ENCODE data around the gene VIL1.

The VIL1 gene

GRCh38 chr2:218406949-218407618 lies 11.8 kb upstream of the VIL1 start:
- DNase-seq: peak; percentile 48 to 69

DNA sequence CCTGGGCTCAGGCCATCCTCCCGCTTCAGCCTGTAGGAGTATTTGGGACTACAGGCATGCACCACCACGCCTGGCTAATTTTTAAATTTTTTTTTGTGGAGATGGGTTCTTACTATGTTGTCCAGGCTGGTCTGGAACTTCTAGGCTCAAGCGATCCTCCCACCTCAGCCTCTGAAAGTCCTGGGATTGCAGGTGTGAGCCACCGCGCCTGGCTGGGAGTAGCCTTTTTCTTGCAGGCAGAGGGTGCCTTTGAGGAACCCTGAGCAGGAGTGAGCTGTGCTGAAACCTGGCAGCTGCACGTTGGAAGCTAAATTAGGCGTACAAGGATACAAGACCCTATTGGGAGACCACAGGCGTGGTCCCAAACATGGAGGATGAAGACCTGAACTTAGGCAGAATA lies 11.2 kb upstream of the VIL1 start:
- DNase-seq: no peak

DNA sequence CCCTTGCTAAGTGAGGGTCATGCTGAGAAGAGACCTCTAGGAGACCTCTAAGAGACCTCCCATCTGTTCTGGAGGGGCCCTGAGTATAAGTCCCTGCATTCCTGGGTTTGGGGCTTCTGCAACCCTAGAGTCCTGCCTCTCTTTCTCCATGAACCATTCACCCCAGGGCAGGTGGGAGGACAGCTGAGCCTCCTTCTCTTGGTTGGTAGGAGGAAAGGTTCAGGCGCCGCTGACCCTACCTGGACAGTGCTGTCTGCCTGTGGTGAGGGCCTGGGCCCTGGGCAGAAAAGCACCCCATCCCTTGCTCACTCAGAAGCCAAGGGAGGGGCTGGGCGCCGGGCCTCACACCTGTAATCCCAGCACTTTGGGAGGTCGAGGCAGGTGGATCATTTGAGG lies 604 bp upstream of the VIL1 start:
- DNase-seq: no peak

DNA sequence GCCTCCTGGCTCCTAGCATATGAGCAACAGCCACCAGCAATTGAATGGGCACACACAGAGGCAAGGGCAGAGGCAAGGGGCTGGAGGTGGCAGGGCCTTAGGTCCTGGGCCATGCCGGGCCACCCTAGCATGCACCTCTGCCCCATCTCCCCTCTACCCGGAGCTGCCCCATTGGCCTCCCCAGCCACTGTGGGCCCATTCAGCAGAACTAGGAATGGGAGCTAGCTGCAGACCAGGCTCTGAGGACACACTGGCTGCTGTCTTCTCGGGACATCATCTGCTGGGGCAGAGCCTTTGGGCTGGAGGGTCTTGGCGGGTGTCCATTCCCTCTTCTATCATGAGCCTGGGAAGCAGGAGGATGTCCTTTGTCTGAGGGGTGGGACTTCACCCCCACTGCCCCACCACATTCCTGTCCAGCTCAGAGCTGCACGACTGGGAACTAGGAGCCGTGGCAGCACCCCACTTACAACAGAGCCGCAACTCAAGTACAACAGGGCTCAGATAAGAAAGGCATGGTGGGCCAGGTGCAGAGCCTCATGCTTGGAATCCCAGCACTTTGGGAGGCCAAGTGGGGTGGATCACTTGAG lies 800 bp downstream of the VIL1 start:
- no peak for DNase-seq

DNA sequence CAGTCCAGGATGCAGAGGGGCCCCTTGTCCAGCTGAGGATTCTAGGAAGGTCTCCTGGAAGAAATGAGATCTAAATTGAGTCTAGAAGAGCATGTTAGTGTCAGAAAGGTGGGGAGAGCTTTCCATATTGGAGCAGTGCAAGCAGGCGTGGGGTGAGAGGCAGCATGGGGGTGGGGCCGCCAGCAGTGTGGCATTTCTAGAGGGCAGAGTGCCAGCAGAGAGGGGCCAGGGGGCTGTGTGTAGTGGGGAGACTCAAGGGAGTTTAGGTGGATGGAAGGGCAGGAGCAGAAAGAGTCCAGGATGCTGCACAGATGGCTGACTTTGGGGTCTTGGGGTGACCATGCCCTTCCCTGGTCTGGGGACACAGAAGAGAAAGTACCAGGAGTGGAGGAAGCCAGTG lies 2.1 kb downstream of the VIL1 start:
- DNase-seq: no peak

DNA sequence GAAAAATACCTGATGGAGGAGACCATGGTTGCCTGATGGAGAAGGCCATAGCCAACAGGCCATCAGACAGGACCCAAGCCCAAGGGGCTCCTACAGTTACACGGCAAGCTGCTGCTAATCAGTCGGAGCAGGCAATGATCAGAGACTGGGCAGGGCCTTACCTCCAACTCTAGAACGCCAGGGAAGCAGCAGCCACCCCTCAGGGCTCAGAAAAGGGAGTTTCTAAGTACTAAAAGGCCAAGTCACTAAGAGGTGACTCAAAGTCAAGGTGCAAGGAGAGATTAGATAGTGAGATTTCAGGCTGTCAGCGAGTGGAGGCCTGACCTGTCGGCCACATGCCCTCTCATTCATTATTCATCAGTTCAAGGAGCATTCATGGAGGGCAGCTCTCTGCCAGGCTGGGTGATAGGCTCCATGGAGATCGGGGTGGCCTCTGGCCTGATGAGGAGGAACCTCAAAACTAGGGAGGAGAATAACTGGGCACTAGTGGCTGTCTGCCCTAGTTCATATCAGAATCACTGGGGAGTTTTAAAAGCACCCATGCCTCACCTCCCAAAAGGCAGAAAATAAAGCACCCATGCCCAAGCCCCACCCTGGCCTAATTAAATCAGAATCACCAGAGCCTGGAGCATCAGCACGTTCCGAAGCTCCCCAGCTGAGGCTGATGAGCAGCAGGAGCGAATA lies 3.6 kb downstream of the VIL1 start:
- DNase-seq: no peak

DNA sequence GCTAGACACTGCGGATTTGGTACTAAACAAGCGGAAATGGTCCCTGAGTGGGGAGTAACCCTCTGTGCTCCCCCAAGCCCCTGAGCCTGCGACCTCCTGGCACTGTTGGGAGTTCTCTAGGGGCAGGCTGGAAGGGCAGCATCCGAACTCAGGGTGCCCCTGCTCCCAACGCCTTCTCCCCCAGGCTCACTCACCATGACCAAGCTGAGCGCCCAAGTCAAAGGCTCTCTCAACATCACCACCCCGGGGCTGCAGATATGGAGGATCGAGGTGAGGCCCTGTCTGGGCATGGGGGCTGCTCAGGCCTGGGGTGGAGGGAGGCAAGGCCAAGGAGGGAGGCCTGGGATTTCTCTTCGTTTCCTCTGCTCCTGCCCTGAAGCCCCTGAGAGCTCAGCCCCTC lies 4.7 kb downstream of the VIL1 start:
- DNase-seq: no peak

- DNase-seq: no peak
Measured at GRCh38 chr2:218425531-218425930, 6.6 kb downstream of the VIL1 start.

DNA sequence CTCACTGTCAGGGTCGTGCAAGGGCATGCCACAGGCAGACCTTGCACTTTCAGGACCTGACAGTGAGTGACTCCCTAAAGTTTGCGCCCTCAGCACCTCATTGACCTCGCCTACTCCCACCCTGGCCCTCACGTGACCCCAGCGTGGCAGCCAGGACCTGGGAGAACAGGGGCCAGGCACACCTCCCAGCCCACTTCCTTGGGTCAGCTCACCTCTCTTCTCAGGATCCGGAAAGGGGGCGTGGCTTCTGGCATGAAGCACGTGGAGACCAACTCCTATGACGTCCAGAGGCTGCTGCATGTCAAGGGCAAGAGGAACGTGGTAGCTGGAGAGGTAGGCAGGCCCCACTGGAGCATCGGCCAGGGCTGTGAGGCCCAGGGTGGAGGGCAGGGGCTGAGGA lies 8.8 kb downstream of the VIL1 start:
- DNase-seq: no peak

GRCh38 chr2:218428846-218429558 lies 10.1 kb downstream of the VIL1 start:
- DNase-seq: no peak

DNA sequence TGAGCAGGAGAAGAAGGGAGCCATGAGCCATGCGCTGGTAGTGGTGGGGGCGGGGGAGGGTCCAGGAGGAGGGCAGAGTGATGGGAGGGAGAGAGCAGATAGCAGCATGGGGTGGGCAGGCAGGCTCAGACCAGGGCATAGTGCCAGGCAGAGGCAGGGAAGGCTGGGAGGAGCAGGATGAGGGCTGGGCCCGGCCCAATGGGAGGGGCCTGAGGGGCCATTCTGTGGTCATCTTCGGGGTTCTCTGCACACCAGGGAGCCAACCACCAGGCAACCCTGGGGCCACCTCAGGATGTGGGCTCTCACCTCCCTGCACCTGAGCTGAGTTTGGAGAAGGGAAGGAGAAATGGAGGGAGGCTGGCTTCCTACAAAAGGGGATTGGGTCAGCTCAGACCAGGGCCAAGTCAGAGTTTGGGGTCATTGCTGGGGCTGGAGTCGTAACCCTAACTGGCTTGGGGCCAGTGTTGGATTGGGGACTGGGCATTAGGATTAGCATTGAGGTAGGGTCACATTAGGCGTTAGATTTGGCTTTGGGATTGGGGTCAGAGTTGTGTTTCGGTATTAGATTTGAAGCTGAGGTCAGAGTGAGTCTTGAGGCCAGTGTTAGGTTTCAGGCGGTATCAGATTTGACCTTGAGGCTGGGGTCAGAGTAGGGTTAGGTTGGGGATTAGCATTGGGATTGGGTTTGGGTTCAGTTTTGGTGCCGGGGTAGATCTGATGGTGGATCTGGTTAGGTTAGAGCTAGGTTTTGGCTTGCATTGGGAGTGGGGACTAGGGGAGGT lies 11.2 kb downstream of the VIL1 start:
- DNase-seq: no peak

DNA sequence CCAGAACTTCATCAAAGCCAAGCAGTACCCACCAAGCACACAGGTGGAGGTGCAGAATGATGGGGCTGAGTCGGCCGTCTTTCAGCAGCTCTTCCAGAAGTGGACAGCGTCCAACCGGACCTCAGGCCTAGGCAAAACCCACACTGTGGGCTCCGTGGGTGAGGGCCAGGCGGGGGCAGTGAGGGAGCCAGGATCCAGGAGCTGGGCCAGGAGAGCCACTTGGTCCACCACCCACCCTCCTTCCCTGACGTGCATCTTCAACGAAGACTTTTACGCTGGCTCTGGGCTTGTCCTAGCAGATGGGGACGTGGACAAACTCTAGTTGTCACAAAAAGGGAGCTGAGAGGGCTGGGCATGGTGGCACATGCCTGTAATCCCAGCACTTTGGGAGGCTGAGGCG lies 11.8 kb downstream of the VIL1 start:
- DNase-seq: no peak

- no peak for DNase-seq
Measured at GRCh38 chr2:218431878-218432277, 13.0 kb downstream of the VIL1 start.

- no peak for DNase-seq
Measured at GRCh38 chr2:218432676-218433365, 13.9 kb downstream of the VIL1 start.

DNA sequence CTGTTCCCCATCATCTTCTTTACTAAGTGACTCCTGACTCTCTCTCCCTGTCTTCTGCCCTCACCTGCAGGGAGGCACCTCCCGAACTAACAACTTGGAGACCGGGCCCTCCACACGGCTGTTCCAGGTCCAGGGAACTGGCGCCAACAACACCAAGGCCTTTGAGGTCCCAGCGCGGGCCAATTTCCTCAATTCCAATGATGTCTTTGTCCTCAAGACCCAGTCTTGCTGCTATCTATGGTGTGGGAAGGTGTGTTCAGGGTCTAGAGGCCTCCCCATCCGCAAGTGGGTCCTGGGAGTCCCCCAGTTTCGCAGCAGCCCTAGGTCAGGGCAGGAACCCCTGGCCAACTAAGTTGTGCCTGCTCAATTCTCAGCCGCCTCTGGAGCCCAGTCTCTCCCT lies 15.5 kb downstream of the VIL1 start:
- no peak for DNase-seq

DNA sequence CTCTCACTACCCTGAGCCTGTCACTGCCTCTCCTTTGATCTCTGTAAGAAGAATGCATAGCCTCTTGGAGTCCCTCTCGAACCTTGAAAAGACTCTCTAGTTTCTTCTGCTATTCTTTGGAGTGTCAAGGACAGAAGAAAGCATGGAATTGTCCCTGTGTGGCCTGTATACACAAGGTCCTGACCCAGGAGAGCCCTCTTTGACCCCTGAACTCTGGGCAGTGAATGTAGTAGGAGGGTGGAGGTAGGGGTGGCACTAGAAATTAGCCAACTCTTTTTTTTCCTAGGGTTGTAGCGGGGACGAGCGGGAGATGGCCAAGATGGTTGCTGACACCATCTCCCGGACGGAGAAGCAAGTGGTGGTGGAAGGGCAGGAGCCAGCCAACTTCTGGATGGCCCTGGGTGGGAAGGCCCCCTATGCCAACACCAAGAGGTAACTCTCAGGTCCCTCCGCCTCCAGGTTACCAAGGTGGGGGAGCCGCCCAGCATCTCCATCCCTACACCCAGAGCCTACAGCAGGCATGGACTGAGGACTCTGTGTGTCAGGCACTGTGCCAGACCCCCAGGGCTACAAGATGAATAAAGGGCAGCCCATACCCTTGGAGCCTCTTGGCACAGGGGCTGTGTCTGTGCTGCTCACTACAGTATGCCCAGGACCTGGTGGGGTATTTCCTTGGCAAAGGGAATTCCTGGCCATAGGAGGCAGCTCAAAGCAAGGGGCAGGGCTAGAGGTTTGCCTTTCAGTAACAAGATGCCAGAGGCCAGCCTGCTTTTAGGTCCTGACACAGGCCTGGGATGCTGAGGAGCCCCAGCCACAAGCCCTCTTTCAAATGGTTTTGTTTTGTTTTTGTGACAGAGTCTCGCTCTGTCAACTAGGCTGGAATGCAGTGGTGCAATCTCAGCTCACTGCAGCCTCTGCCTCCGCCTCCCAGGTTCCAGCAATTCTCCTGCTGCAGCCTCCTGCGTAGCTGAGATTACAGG lies 16.4 kb downstream of the VIL1 start:
- DNase-seq: no peak

GRCh38 chr2:218436992-218437391 lies 18.1 kb downstream of the VIL1 start:
- DNase-seq: no peak

DNA sequence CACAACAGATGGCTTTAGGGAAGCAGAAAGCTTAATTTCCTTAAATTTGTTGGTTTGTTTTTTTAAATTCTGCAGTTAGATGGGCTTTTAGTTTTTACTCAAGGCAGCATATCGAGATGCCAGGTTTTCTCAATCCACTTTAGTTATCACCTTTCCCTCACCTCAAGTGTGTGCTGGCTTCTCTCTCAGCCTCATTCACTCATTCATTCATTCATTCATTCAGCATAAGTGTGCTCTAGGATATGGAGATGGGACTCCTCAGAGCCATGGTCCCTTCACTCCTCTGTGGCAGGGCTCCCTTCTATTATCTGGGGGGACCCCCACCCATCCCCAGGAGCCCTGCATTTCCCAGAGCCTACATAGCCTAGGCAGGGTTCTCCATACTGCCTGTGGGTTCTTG lies 19.0 kb downstream of the VIL1 start:
- no peak for DNase-seq

- no peak for DNase-seq
Measured at GRCh38 chr2:218438596-218438995, 19.7 kb downstream of the VIL1 start.

GRCh38 chr2:218444692-218445357 lies 25.9 kb downstream of the VIL1 start:
- no peak for DNase-seq

- no peak for DNase-seq
Measured at GRCh38 chr2:218445602-218446001, 26.7 kb downstream of the VIL1 start.

Measured in stimulated activated CD4-positive, alpha-beta T cell treated with anti-CD3 and anti-CD28 coated beads, Interleukin-4, amount 100 ng/mL, for 4 hours (primary cell).